ENCODE measurements around the gene FGFR4.
A peak's percentile ranks its signal among the peaks of the same experiment; 100 is the strongest.

- TF ChIP-seq CTCF (IDR thresholded peaks at IDR 0.05) (peak in 1 of 3 donors; percentile 74), POLR2A (IDR thresholded peaks at IDR 0.05) (no peak)
Measured at GRCh38 chr5:177111720-177112394, 25.1 kb downstream of the FGFR4 start.

Data from lower leg skin (tissue), 3 donors.